GM18505 (cell line): ENCODE measurements around the gene THOP1.
"Not testable (repeated sequence)": the region's sequence is repeated elsewhere in the genome, so short reads cannot be mapped to it uniquely, and the experiment has no call there.

Experiments used
- ATAC-seq: cut with Tn5 transposase; IDR thresholded peaks from one replicate; pipeline ENCODE4 v1.9.1; 2021; ENCODE audit not compliant: unreplicated experiment
- POLR2A ChIP-seq: IDR thresholded peaks from 4 replicates; pipeline ENCODE4 v1.6.1; 2011; ENCODE audit warnings: borderline replicate concordance; ENCODE audit not compliant: insufficient read depth, insufficient read length; ENCODE audit errors: extremely low read depth

Gene THOP1

GRCh38 chr19:2782936-2783780 is 2.1 kb upstream of the THOP1 start, which contains the start of gene SGTA:
TSS of gene SGTA (minus strand) at chr19:2783273. CDS start at chr19:2769068, 14,205 bp downstream.
- peak; percentile 79 for TF ChIP-seq POLR2A
- peak; percentile 70 for ATAC-seq

GRCh38 chr19:2783781-2784145 is 1.5 kb upstream of the THOP1 start:
- ATAC-seq: no peak
- TF ChIP-seq POLR2A: no peak

- TF ChIP-seq POLR2A: no peak
- ATAC-seq: no peak
Measured at GRCh38 chr19:2787115-2787514, 1.8 kb downstream of the THOP1 start.

GRCh38 chr19:2788237-2788636 is 2.9 kb downstream of the THOP1 start:
- no peak for ATAC-seq
- no peak for TF ChIP-seq POLR2A

GRCh38 chr19:2790194-2790556 is 4.9 kb downstream of the THOP1 start:
- no peak for ATAC-seq
- no peak for TF ChIP-seq POLR2A

GRCh38 chr19:2790557-2791271 is 5.4 kb downstream of the THOP1 start:
- ATAC-seq: no peak
- TF ChIP-seq POLR2A: no peak

- ATAC-seq: no peak
- no peak for TF ChIP-seq POLR2A
Measured at GRCh38 chr19:2791440-2791839, 6.1 kb downstream of the THOP1 start.

- no peak for ATAC-seq
Measured at GRCh38 chr19:2791876-2792275, 6.6 kb downstream of the THOP1 start.

GRCh38 chr19:2792666-2793065 is 7.4 kb downstream of the THOP1 start:
- ATAC-seq: not testable (repeated sequence)

More at GRCh38 chr19:2791876-2792275, 6.6 kb downstream of the THOP1 start:
- no peak for TF ChIP-seq POLR2A

- TF ChIP-seq POLR2A: no peak
- ATAC-seq: no peak
Measured at GRCh38 chr19:2793126-2793525, 7.8 kb downstream of the THOP1 start.

GRCh38 chr19:2793577-2793976 is 8.3 kb downstream of the THOP1 start:
- no peak for TF ChIP-seq POLR2A
- no peak for ATAC-seq

- no peak for TF ChIP-seq POLR2A
- ATAC-seq: no peak
Measured at GRCh38 chr19:2795827-2796658, 10.7 kb downstream of the THOP1 start.

GRCh38 chr19:2796659-2797266 is 11.5 kb downstream of the THOP1 start:
- TF ChIP-seq POLR2A: no peak
- ATAC-seq: no peak
